NCI-H345 treated with DMSO at 0.1 percent for 48 hours (cell line): ENCODE measurements around the gene WDR5.
"Not testable (repeated sequence)": the region's sequence is repeated elsewhere in the genome, so short reads cannot be mapped to it uniquely, and the experiment has no call there.

Source experiments
- DNase-seq: peaks from one replicate; lab custom pipeline; 2025; ENCODE audit not compliant: unreplicated experiment; lab: John Stamatoyannopoulos, UW

Gene WDR5

GRCh38 chr9:134135343-134136117 is at the start of gene WDR5:
TSS of gene WDR5 (plus strand) at chr9:134136082. CDS start at chr9:134139878, 3,796 bp downstream.
- DNase-seq, result peak; percentile 78

GRCh38 chr9:134088063-134088725 is 47.7 kb upstream of the WDR5 start:
- DNase-seq, result no peak

- no peak for DNase-seq
Observed at GRCh38 chr9:134089972-134090371, 45.9 kb upstream of the WDR5 start.

DNA sequence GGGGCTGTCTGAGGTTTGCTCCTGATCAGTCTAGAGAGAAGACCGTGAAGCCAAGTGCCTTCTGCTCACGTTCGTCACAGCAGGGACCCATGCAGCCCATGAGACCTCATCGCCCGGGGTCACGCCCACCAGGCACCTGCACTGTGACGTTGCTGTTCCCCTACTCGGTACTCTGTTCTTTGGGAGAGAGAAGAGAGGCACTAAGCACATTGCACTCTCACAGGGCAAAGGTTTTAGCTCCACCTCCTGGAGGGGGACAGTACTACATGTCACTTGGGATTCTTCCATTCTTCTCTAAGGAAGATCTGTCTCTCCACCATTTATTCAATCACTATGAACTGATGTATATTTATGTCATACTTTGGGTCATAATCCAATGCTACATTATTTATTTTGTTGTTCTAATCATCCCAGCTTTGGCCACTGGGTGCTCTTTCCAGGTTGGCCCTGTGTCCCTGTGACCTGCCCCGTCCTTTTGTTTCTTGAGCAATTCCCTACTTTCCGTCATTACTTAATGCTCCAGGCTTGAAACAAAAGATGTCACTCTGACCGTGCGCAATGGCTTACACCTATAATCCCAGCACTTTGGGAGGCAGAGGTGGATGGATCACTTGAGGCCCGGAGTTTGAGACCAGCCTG is 36.6 kb upstream of the WDR5 start:
- peak; percentile 8 for DNase-seq

DNA sequence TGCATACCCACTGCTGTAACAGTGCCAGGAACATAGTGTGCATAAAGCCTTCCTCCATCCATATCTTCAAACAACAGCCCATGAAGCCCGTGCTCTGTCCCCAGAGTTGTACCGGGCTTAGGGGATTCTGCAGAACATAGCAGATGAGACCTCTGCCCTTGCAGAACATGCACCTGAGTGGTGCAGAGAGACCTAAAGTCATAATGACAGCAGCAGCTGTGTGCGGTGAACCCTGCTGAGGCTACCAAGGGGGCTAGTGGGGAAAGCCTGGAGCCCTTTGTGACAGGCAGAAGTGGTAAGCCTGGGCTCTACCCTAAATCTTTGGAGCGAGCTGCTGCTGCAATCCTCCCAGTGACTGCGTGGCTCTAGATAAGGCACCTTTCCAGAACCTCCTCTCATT is 35.8 kb upstream of the WDR5 start:
- no peak for DNase-seq

GRCh38 chr9:134101133-134101532 is 34.7 kb upstream of the WDR5 start:
- DNase-seq, result not testable (repeated sequence)

GRCh38 chr9:134101623-134102149 is 34.2 kb upstream of the WDR5 start:
- DNase-seq, result no peak

DNA sequence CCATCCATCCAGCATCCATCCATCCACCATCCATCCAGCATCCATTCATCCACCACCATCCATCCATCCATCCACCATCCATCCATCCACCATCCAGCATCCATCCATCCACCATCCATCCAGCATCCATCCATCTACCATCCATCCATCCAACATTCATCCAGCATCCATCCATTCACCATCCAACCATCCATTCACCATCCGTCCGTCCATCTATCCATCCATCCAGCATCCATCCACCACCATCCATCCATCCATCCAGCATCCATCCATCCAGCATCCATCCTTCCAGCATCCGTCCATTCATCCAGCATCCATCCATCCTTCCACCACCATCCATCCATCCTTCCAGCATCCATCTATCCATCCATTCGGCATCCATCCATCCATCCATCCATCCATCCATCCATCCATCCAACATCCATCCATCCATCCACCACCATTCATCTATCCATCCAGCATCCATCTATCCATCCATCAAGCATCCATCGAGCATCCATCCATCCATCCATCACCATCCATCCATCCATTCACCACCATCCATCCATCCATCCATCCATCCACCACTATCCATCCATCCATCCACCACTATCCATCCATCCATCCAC is 32.4 kb upstream of the WDR5 start:
- DNase-seq, result no peak

DNA sequence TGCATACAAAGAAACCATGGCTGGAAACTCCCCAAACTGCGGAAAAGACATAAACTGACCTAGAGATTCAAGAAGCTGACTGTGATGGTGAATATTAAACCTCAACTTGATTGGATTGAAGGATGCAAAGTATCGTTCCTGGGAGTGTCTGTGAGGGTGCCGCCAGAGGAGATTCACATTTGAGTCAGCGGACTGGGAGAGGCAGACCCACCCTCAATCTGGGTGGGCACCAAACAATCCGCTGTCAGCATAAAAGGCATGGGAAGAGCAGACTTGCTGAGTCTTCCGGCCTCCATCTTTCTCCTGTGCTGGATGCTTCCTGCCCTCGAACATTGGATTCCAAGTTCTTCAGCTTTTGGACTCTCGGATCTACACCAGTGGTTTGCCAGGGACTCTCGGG is 24.8 kb upstream of the WDR5 start:
- DNase-seq, result no peak

DNA sequence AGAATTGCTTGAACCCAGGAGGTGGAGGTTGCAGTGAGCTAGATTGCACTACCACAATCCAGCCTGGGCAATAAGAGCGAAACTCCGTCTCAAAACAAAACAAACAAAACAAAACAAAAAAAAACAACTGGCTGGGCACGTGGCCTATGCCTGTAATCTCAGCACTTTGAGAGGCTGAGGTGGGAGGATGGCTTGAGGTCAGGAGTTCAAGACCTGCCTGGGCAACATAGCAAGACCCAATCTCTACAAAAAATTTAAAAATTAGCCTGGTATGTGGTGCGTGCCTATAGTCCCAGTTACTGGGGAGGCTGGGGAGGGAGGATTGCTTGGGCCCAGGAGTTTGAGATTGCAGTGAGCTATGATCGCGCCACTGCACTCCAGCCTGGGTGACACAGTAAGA is 23.3 kb upstream of the WDR5 start:
- no peak for DNase-seq

GRCh38 chr9:134118972-134119371 is 16.9 kb upstream of the WDR5 start:
- DNase-seq, result not testable (repeated sequence)

GRCh38 chr9:134123764-134124128 is 12.1 kb upstream of the WDR5 start:
- DNase-seq, result no peak

DNA sequence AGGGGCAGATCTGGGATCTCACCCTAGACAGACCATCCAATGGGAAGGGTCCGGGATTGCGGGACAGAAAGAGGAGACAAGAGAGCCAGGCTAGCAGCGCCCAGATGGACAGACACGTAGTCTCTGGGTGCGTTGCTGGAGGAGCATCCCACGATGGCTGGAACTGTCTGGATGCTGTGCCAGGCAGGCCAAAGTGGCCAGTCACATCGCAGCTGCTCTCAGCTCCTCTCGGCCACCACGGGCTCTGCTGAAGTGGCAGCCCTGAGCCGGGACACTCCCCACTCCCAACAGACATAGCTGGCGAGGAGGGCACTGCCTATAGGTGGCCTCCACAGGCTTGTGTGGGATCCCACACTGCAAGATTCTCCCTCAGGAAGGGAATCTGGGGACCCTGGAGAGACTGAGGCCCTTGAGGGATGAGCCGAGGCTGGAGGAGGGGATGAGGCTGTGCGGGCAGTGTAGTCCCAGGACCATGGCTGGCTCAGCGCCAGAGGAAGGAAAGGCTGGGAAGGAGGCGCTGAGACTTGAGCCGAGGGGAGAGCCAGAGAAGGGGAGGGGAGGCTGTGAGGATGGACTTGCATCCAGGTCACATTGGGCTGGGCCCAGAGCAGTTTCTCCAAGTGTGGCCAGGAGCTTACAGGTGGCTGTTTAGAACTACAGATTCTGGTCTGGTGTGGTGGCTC is 10.3 kb upstream of the WDR5 start:
- no peak for DNase-seq

- no peak for DNase-seq
Observed at GRCh38 chr9:134126373-134126772, 9.5 kb upstream of the WDR5 start.

GRCh38 chr9:134127065-134127580 is 8.8 kb upstream of the WDR5 start:
- no peak for DNase-seq

- no peak for DNase-seq
Observed at GRCh38 chr9:134127616-134128015, 8.3 kb upstream of the WDR5 start.

DNA sequence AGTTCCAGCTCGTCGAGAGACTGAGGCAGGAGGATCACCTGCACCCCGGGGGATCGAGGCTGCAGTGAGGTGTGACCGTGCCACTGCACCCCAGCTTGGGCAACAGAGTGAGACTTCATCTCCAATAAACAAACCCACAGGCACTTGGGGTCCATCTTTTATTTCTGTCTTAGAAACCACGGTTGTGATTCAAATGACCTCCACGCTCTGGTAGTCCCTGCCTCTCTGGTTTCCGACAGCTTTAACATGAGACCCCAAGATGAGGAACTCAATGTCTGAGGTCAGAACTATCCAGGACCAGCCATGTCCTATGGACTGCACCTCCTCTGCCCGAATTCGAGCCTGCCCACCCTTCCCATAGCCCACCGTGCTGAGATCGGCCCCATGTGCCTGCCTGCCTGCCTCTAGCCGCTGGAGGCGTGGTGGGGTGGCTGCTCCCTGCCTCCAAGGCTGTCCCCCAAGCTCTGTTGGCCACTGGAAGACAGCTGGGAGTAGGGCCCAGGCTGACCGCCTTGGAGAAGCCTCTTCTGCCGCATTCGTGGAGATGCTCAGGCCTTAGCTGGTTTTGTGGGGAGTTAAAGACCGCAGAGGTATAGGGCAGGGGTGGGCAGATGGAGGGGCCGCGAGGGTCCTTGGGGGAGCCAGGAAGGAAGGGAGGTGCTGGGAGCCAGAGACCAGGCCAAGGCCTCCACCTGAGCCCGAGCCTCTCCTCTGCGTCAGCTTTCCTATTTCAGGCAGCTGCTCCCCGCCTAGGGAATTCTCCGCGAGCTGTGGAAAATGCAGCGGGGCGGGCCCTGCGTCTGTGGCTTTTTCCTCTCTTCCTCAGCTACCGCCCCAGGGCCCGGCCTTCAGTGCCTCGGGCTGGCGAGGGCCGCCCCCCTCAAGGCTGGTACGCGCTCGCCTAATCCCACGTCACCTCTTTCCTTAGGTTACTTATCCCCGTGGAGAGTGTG is 6.9 kb upstream of the WDR5 start:
- DNase-seq, result no peak

- peak; percentile 54 for DNase-seq
Observed at GRCh38 chr9:134130503-134131375, 5.1 kb upstream of the WDR5 start.
